Endometrium (tissue), 2 donors: ENCODE measurements around the gene BCAS1.

Experiments
- FAIRE-seq: peaks from 2 replicates; lab custom pipeline; 2012; peaks lifted over from hg19 to GRCh38; lab: Jason Lieb, UNC
- donor health status: control.
- donor health status: control.

The BCAS1 gene

DNA sequence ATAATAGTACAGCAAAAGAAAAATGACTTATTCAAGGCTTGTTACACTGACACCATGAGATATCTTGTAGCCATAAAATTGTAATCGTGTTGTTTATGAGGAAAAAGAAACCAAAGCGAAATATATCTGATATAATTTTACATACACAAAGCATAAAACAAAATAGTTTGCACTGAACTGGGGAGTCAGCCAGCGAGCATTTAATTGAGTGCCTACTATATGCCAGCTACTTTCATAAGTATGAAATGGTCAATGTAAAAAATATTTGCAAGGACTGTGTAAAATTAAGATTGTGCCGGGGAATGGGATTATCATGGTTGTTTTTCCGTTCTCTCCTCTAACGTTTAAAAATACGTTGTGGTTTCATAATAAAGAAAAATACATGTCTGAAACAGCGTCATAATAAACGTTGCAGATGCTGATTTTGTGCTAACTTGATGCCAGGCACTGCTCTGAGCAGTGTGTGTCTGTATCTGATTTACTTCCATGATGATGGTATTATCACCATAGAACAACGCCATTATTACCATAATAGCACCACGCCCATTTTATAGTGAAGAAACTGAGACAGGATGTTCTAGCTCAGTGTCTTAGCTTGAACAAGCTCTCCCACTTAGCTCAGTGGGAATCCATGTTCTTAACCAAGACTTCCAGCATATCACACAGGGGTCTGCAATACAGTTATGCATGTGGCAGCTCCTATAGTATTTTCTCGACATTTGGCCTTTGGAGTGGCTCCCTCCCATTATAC, 144.6 kb downstream of the BCAS1 start:
- FAIRE-seq = no peak

DNA sequence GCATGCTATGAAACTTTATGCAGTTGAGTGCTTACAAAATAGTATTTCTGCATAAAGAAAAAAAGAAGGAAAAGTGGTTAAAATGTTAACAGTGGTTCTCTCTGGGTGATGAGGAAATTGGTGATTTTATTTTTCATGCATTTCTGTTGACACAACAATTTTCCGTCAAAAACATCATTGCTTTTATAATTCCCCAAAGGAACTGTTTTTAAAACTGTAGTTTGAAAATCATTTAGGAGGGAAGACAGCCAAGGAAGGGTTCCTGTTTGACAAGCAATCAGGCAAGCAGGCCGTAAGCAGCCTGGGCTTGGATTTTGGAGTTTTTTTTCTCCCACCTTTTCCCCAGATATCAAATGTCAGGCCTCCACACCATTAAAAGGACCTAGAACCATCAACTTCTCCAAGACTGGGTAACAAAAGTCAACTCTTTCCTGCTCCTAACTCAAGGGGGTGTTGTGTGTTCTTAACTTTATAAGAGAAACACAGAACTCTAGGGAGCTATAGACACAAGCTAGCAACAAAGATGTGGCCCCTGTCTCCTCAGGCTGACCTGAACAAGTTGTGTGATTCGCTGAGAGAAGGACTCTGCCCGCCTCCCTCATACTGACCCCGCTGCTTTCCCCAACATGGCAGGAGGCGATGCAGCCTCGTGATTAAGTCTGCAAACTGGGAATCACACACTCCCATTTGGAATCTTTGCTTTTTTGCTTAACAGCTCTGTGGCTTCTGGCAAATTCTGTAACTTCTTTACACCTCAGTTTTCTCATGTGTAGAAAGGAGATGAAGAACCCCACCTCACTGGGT, 146.6 kb downstream of the BCAS1 start:
- no peak for FAIRE-seq

DNA sequence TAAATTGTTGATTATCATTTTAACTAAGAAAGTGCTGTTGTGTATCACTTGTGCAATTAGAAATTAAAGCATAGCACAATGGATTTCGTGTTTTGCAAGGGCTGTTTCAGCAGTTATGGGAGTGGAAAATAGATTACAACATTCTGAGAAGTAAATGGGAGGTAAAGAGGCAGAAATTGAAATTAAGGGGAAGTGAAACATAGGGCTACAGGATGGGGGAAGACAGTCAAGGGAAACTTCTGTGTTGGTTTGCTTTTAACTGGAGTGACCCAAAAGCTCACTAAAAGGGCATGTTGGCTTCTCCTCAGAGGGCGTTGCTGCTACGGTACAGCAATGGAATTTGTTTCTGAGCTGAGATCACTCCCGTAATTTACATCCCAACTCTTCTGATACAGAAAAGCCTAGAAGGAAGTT, 147.5 kb downstream of the BCAS1 start:
- no peak for FAIRE-seq

DNA sequence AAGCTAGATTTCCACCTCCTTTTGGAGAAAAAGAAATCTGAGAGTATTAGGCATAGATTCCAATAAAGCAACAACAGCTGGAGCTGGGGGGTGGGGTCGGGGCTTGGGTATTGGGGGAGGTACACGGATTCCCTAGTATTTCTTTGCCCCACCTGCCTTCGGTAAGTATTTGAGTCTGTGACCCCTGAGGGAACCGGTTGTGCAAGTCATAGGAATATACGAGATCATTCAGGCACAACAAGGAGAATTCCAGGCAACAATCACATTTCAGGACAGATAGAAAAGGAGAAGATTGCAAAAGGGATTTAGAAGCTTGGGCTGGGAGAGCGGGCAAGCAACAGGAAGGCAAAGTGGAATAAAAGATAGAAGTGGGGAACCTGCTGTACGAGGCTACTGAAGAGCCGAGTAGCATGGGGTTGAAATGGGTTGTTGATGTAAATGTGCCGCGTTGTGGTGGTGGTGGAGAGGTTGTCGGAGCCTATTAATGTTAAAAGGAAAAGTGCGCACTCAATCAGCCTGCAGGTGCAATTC, 148.9 kb downstream of the BCAS1 start:
- no peak for FAIRE-seq

DNA sequence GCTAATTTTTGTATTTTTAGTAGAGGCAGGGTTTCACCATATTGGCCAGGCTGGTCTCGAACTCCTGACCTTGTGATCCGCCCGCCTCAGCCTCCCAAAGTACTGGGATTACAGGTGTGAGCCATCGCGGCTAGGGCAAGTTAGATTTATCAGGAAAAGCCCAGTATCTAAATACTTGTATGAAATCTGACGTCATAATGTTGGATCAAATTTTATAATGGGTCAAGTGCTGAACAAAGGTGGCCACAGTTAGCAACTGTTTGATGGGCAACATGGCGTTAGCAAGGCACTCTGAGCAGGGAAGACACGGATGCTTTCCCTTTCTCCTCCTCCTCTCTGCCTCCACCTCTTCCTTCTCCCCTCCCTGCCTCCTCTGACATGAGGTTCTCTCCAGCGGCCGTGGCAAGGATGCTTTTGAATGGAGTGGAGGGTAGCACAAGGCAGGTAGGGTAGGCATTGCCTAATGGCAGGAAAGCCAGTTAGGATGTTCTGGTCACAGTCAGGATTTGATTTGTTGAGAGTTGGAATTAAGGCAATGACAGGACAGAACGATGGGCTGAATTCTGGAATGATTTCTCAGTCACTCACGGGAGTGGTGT, 149.6 kb downstream of the BCAS1 start:
- FAIRE-seq = no peak

DNA sequence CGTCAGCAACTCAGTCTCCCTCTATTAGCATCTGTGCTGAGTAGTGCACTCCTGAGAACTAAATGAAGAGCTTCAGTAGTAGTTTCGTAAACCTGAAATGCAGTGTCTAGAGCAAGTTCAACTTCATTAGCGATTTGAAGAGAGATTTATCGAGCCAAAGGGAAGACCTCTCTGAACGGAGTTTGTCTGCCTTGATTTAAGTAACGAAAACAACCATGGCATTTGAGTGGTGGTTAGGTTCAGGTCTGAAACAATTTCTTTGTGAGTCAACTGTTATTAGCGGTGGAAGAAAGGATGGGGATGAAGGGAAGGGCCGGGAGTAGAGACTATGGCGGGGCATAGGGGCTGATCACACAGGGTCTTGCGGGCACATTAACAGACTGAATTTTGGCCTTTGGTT, 150.5 kb downstream of the BCAS1 start:
- FAIRE-seq = no peak

DNA sequence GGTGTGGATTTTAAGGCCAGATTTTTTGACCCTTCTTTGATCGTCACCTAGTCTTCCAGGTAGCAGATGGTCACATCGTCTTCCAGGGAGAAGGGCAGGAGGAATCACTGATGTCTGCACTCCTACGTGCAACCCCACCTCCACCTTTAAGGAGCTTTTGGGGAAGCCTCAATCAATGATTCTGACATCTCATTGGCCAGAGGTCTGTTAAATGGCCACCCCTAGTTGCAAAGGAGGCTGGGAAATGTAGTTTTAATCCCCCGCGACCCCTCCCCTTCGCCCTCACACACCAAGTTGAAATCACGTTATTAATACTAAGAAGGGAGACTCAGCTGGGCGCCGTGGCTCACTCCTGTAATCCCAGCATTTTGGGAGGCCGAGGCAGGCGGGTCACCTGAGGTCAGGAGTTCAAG, 151.4 kb downstream of the BCAS1 start:
- FAIRE-seq = no peak

DNA sequence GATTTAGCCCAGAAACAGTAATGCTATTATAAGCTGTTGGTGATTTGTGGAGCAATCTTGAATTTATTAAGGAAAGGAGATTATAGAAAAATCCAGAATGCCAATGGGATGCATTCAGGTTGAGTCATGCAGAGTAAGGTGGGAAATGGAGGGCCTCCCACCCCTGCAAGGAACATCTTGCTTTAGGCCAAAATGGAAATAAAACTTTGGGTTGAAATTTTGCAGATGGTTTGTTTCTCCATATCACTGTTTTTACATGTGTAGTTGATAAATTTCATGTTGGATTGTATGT, 152.4 kb downstream of the BCAS1 start:
- no peak for FAIRE-seq

DNA sequence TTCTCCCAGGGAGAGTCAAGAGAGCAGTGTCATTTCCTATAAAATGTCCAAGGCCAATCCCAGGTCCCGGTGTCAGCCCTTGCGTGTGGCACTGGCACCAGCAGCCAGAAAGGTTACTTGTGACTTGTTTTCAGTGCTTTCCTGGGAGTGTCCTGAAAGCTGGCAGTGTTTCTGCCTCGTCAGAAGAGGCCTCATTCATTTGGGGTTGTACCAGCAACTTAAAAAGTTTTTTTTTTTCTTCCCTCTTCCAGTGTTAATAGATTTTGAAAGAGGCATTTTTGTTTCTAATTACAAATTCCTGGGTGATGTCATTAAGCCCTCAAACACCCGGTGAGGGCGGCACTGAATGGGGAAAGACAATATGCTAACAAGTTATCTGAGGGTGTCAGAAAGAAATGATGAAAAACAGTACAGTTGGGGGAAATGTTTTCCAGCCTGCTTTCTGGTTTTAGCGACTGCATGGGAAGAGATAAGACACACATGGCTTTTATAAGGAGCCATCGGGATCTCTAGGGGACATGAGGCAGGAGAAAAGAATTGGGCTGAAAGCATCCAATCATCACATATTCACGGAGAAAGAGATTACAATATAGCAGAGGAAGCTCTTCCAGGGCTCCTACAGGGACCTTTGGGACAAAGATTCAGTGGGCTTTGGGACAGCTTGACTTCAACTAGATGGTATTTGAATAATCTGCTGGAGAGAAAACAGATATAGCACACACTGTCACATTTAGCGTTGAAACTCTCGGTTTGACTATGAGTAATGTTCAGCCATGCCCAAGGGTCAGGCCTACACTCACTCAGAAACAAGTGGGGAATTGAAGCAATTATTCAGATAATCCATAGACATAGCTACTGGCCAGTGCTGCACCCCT, 153.0 kb downstream of the BCAS1 start:
- FAIRE-seq = no peak

DNA sequence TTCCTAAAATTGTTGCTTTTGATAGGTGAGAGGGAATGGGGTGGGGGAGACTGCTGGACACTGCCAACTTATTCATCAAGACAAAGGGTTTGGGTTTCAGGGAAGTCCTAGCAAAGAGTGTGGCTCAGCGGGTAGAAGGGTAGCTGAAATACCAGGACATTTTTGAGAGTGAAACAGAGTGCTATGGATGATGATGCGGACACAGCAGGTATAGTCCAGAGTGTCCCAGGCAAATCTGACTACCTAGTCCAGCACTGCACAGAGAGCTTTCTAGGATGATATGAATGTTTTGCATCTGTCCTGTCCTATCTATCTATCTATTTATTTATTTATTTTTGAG, 154.3 kb downstream of the BCAS1 start:
- no peak for FAIRE-seq

DNA sequence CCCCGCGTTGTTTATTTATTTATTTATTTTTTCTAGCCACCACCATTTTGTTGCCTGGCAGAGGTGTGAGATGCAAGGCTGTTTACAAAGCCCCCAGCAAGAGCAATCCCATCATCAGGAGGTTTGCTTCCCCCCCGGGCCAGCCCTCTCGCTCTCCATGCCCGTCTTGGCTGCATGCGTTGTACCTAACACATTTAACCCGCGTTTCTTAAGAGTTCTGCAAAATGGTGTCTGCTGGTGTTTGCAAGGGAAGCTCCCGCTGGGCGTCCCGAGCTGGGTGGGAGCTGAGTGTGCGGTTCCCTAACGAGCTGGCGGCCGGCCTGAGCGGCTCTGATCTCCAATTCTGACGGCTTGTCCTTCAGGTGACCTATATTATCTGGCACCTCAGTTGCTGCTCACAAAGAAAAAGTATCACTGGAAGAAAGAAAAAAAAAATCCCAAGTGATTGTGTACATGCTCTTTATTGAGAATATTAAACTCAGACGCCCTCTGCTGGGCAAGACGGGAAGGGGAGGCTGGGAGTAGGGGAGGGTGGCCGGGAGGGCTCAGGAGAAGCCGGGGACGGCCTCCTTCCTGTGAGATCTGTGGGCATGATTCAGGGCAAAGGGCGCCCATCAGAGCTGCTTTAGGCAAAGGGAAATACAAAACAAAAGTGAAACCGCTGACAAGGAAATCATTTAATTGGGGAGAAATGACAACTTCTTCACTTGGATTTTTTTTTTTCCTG, 154.8 kb downstream of the BCAS1 start:
- FAIRE-seq = peak; percentile 54

DNA sequence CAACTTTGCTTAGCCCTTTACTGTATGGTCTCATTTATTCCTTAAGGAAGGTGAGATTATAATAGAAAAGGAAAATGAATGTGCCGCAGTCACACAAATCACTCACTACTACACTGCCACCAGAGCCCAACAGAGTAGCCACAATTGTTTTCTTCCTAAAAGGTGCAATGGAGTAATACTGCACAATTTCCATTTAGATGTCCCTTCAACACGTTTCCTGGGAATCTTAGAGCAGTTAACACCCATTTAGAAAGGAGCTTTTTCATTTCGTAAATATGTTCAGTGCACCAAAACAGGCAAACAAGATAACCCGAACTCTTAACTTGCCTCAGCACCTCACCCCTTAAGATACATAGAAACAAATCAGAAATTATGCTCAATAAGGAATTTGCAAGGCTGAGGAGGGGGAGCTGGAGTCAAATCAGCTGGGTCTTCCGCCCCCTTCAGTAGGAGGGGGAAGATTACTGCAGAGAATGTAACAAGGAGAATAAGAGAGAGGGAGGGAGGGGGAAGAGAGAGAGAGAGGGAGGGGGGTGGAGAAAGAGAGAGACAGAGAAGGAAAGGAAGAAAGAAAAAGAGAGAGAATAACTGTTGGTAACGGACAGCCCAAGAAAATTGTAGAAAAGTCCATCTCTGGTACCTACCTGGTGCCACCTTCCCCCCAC, 155.5 kb downstream of the BCAS1 start:
- no peak for FAIRE-seq

DNA sequence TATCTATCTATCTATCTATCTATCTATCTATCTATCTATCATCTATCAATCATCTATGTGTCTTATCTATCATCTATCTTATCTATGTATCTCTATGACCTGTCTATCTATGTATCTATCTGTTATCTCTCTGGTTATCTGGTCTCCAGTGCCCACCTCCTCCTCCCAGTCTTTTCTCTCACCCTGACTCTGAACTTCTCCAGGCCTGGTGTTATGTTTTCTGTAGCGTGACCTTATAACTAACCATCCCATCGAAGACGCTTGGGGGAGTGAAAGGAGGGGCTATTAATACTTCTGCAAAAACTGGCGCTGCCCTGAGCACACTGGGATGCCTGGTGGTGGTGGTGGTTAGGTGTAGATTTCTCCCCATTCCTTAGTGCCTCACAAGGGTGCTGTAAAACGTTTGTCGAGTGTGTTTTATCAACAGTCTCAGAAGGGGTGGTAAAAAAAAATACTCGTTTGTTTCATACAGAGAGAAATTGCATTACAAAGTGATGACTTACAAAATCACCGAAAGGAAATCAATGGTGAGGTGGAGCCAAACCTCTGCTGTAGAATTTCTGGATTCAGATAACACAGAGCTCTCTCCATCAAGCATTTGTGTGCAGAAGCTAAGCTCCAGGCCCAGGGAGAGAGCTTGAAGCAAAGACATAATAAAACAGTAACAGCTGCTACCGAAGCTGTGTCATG, 156.2 kb downstream of the BCAS1 start:
- FAIRE-seq = no peak

DNA sequence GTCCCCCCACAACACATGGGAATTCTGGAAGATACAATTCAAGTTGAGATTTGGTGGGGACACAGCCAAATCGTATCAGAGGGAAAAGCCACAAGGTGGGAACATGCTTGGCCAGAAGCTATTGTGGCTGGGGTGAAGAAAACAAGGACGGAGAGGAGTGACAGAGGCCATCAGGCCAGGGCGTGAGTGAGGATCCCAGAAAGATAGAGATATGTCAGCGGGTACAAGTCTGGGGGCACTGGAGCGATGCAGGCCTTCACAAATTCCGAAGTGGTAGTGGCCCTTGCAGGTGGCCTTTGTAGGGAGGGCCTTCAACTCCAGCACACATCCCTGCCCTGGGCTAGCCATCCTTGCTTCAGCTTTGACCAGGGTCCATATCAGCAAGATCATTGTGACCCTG, 159.1 kb downstream of the BCAS1 start:
- FAIRE-seq = no peak

DNA sequence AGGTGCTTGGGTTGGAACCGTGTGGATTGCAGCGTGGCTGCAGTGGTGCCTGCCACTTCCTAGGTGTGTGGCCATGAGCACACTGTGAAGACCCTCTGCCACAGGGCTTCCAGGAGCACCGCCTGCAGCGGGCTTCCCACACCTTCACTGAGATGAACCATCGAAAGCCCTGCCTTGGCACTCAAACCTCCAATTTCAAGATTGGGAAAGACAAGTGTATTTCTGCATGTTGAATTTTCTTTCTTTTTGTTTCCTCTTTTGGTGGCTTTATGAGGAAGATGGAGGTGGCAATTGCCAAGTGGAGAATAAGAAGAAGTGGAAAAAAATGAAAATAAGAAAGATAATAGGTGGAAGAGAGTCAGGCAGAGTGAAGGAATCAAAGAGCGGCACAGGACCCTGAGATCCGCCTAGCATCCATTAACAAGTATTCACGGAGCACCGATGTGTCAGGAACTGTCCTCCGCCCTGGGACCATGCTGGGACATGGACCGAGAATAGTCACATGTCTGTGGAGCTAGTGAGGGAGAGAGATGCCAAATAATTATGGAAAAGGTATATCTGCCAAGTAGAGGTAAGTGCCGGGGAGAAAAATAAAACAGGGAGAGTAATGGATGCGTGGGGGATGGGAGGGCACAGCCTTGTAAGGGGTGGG, 159.9 kb downstream of the BCAS1 start:
- no peak for FAIRE-seq

DNA sequence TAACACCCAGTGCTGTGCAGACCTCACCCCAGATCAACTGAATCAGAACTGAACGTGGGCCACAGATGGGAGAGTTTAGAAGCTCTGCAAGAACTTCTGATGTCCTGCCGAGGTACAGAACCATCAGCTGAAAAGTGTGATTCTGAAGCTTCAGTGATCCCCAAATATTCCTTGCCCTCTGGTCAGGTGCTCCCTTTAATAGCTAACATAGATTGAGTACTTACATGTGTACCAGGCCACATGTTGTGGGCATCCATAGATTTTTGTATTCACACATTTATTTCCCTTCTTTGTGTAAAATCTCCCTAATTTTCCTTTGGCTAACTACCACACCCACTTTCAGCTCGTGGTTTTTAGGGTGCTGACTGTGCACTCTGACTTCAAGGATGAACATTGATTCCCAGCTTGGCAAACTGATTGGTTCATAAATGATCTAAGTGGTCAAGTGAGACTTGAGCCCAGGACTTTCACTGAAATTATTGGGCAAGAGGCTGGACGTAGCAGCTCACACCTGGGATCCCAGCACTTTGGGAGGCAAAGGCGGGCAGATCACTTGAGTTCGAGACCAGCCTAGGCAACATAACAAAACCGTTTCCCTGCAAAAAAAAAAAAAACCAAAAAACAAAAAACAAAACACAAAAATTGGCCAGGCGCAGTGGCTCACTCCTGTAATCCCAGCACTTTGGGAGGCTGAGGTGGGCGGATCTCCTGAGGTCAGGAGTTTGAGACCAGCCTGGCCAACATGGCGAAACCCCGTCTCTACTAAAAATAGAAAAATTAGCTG, 162.2 kb downstream of the BCAS1 start:
- no peak for FAIRE-seq

DNA sequence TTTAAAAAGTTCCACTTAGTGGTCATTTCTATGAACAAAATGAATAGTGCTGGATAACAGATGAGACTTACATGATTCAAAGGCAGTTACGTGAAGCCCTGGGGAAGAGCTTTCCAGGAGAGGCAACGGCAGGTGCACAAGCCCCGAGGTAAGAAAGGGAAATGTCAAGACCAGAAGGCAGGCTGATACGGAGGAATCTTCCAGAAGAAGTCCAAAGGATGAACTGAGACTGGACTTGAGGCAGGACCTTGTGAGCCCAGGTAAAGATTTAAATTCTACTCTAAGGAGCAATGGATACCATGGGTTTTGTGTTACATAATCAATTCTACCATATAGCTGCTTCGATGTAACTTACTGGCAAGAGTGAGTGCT, 164.6 kb downstream of the BCAS1 start:
- no peak for FAIRE-seq

DNA sequence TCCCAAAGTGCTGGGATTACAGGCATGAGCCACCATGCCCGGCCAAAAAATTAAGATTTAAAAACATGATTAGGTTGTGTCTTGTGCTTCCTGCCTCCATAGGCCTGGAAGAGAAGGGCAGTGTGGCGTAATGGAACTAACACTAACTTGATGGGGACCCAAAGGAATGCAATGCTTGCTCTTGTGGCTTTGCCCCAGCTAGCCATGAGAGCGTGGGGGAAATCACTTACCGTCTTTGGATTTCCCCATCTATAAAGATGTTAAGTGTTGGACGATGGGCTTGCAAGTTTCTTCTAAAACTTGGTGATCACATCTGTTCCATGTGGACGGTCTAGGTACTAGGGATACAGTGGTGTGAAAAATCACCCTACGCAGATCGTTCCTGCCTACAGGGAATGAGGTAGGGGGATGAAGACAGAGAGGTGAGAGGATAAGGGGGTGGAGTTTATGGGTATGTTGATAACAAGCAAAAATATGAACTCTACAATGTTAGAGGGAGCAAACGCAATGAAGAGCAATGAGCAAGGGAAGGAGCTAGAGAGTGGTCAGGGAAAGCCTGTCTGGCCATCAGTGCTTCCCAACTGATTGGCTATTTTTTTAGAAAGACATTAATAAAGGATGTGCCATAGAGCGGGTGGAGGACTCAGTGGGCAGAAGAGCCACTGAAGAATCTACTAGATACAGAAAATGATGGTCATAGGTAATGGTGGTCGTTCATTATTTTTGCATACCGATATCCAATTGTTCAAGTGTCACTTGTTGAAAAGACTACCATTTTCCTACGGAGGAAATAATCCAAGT, 165.2 kb downstream of the BCAS1 start:
- FAIRE-seq = no peak
